Measurements from ENCODE around the gene MFSD6. TPM values are rescaled to one million over a fixed set of nuclear protein-coding genes. Genes with fewer than 3 reads are reported as not detected.
"Not testable (repeated sequence)": the region's sequence is repeated elsewhere in the genome, so short reads cannot be mapped to it uniquely, and the experiment has no call there.

MFSD6 gene
- polyA plus RNA-seq, 3 donors, result 8.8 to 15.7 (median 12.9) TPM

- Mint-ChIP-seq H3K4me1 (peaks cover 4% of the 10 kb centered on the region), H3K36me3 (peaks cover 59 to 60% of the 10 kb centered on the region in 2 donors)
- intact Hi-C loops (cut with micrococcal nuclease), result no loop called here
Observed at GRCh38 chr2:190490502-190490901, 82.3 kb downstream of the MFSD6 start.

GRCh38 chr2:190493095-190493494 lies 84.9 kb downstream of the MFSD6 start:
- H3K36me3 Mint-ChIP-seq, result peaks cover 64 to 66% of the 10 kb centered on the region in 2 donors
- H3K9me3 Mint-ChIP-seq, result peaks cover 8 to 18% (median 9%) of the 10 kb centered on the region in 7 donors
- no peaks in the 10 kb centered on the region for H3K27me3 Mint-ChIP-seq (ENCODE audit: low read depth in 3 of 3)
- Histone ChIP-seq H3K9ac (ENCODE audit: insufficient read depth, low read length, poor library complexity, severe bottlenecking) (no peak overlapping the region), H3K9me3 (replicated peaks in 1 of 2; ENCODE audit: control insufficient read depth in 1 of 2, insufficient read depth in 1 of 2, low read length in 2 of 2) (no peaks in the 10 kb centered on the region), H3K36me3 (replicated peaks in 1 of 2; ENCODE audit: control insufficient read depth in 1 of 2, insufficient read depth in 2 of 2, low read length in 2 of 2) (peaks cover 36 to 52% of the 10 kb centered on the region in 2 donors), H3K4me2 (replicated peaks; ENCODE audit: extremely low read depth, low read length, poor library complexity, severe bottlenecking) (no peak overlapping the region), H3K4me1 (ENCODE audit: control insufficient read depth in 1 of 2, insufficient read depth in 2 of 2, low read length in 2 of 2) (no peaks in the 10 kb centered on the region), H4K20me1 (ENCODE audit: insufficient read depth, low read length) (no peaks in the 10 kb centered on the region), H2AFZ (ENCODE audit: insufficient read depth, low read depth, low read length, poor library complexity, severe bottlenecking) (no peak overlapping the region), H3K27ac (ENCODE audit: low read depth in 1 of 2, low read length in 2 of 2) (no peak overlapping the region), H3K79me2 (ENCODE audit: insufficient read depth, low read length) (no peaks in the 10 kb centered on the region), H3K27me3 (ENCODE audit: control insufficient read depth in 2 of 2, insufficient read depth in 2 of 2, low read length in 2 of 2) (no peaks in the 10 kb centered on the region), H3K4me3 (replicated peaks in 1 of 3; ENCODE audit: low read depth in 2 of 3, low read length in 3 of 3) (no peak overlapping the region)
- H3K4me1 Mint-ChIP-seq, result peaks cover 4% of the 10 kb centered on the region
- no peak overlapping the region for H3K4me3 Mint-ChIP-seq
- no peak overlapping the region for H3K27ac Mint-ChIP-seq
- no peak for TF ChIP-seq CTCF (IDR thresholded peaks at IDR 0.05)
- no peak for DNase-seq
- WGBS (ENCODE audit: insufficient coverage), result no CpG with 5 or more reads among the region's 2 CpGs
- intact Hi-C loops (cut with micrococcal nuclease), result no loop called here

More at GRCh38 chr2:190490502-190490901, 82.3 kb downstream of the MFSD6 start:
- Histone ChIP-seq H3K27ac (ENCODE audit: low read depth in 1 of 2, low read length in 2 of 2) (no peak overlapping the region), H3K79me2 (ENCODE audit: insufficient read depth, low read length) (no peaks in the 10 kb centered on the region), H2AFZ (ENCODE audit: insufficient read depth, low read depth, low read length, poor library complexity, severe bottlenecking) (no peak overlapping the region), H3K9me3 (replicated peaks in 1 of 2; ENCODE audit: control insufficient read depth in 1 of 2, insufficient read depth in 1 of 2, low read length in 2 of 2) (no peaks in the 10 kb centered on the region), H3K4me2 (replicated peaks; ENCODE audit: extremely low read depth, low read length, poor library complexity, severe bottlenecking) (no peak overlapping the region), H3K4me3 (replicated peaks in 1 of 3; ENCODE audit: low read depth in 2 of 3, low read length in 3 of 3) (no peak overlapping the region), H4K20me1 (ENCODE audit: insufficient read depth, low read length) (no peaks in the 10 kb centered on the region), H3K27me3 (ENCODE audit: control insufficient read depth in 2 of 2, insufficient read depth in 2 of 2, low read length in 2 of 2) (no peaks in the 10 kb centered on the region), H3K36me3 (replicated peaks in 1 of 2; ENCODE audit: control insufficient read depth in 1 of 2, insufficient read depth in 2 of 2, low read length in 2 of 2) (peaks cover 26 to 55% of the 10 kb centered on the region in 2 donors), H3K4me1 (ENCODE audit: control insufficient read depth in 1 of 2, insufficient read depth in 2 of 2, low read length in 2 of 2) (no peaks in the 10 kb centered on the region), H3K9ac (ENCODE audit: insufficient read depth, low read length, poor library complexity, severe bottlenecking) (no peak overlapping the region)
- WGBS (ENCODE audit: insufficient coverage), result 100% methylated on average over 1 of the region's 3 CpGs
- peak overlapping the region in 1 of 7 donors; percentile 24 for H3K27ac Mint-ChIP-seq
- no peak for TF ChIP-seq CTCF (IDR thresholded peaks at IDR 0.05)
- H3K27me3 Mint-ChIP-seq (ENCODE audit: low read depth in 3 of 3), result no peaks in the 10 kb centered on the region
- H3K9me3 Mint-ChIP-seq, result peaks cover 8 to 15% (median 9%) of the 10 kb centered on the region in 7 donors
- no peak for DNase-seq
- H3K4me3 Mint-ChIP-seq, result no peak overlapping the region

- H3K27ac ChIP-seq (ENCODE audit: low read depth in 1 of 2, low read length in 2 of 2); H3K27ac Mint-ChIP-seq; H3K4me1 ChIP-seq (ENCODE audit: control insufficient read depth in 1 of 2, insufficient read depth in 2 of 2, low read length in 2 of 2); H2AFZ ChIP-seq (ENCODE audit: insufficient read depth, low read depth, low read length, poor library complexity, severe bottlenecking); H3K27me3 ChIP-seq (ENCODE audit: control insufficient read depth in 2 of 2, insufficient read depth in 2 of 2, low read length in 2 of 2); H3K4me1 Mint-ChIP-seq; DNase-seq; H3K27me3 Mint-ChIP-seq (ENCODE audit: low read depth in 3 of 3); H3K79me2 ChIP-seq (ENCODE audit: insufficient read depth, low read length); H4K20me1 ChIP-seq (ENCODE audit: insufficient read depth, low read length); intact Hi-C loops (cut with micrococcal nuclease); H3K4me2 ChIP-seq (replicated peaks; ENCODE audit: extremely low read depth, low read length, poor library complexity, severe bottlenecking); H3K9ac ChIP-seq (ENCODE audit: insufficient read depth, low read length, poor library complexity, severe bottlenecking); H3K4me3 ChIP-seq (replicated peaks in 1 of 3; ENCODE audit: low read depth in 2 of 3, low read length in 3 of 3); H3K4me3 Mint-ChIP-seq; H3K9me3 ChIP-seq (replicated peaks in 1 of 2; ENCODE audit: control insufficient read depth in 1 of 2, insufficient read depth in 1 of 2, low read length in 2 of 2): not testable (repeated sequence)
- 100% methylated on average over 1 of the region's 3 CpGs for WGBS (ENCODE audit: insufficient coverage)
- peaks cover 60 to 62% of the 10 kb centered on the region in 2 donors for H3K36me3 Mint-ChIP-seq
- H3K36me3 ChIP-seq (replicated peaks in 1 of 2; ENCODE audit: control insufficient read depth in 1 of 2, insufficient read depth in 2 of 2, low read length in 2 of 2), result peaks cover 31 to 48% of the 10 kb centered on the region in 2 donors
- peaks cover 8 to 18% (median 9%) of the 10 kb centered on the region in 7 donors for H3K9me3 Mint-ChIP-seq
Observed at GRCh38 chr2:190494600-190495227, 86.6 kb downstream of the MFSD6 start.
